Testis (tissue), 2 donors: ENCODE data around the gene AUTS2.

ENCODE experiments used
- POLR2A ChIP-seq: fragments of 450-650 bp; IDR thresholded peaks from one replicate; pipeline ENCODE4 v1.6.1; 2017; ENCODE audit warnings: antibody characterized with exemption, mild to moderate bottlenecking, moderate library complexity
- TF ChIP-seq, protein P1 (sequence below), 3 experiments: fragments of 450-650 bp in 2 of 3; fragments of 200-600 bp in 1 of 3; sonication (generic) in 1 of 3; IDR thresholded peaks; one replicate each; pipeline ENCODE4 v1.5.1; 2016 to 2019; ENCODE audit warnings: antibody characterized with exemption in 3 of 3, mild to moderate bottlenecking in 2 of 3, moderate library complexity in 1 of 3

GRCh38 chr7:70630818-70631457, 1032.7 kb downstream of the AUTS2 start:
- TF ChIP-seq, protein P1, sequence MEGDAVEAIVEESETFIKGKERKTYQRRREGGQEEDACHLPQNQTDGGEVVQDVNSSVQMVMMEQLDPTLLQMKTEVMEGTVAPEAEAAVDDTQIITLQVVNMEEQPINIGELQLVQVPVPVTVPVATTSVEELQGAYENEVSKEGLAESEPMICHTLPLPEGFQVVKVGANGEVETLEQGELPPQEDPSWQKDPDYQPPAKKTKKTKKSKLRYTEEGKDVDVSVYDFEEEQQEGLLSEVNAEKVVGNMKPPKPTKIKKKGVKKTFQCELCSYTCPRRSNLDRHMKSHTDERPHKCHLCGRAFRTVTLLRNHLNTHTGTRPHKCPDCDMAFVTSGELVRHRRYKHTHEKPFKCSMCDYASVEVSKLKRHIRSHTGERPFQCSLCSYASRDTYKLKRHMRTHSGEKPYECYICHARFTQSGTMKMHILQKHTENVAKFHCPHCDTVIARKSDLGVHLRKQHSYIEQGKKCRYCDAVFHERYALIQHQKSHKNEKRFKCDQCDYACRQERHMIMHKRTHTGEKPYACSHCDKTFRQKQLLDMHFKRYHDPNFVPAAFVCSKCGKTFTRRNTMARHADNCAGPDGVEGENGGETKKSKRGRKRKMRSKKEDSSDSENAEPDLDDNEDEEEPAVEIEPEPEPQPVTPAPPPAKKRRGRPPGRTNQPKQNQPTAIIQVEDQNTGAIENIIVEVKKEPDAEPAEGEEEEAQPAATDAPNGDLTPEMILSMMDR (IDR thresholded peaks at IDR 0.05) = no peak
- TF ChIP-seq POLR2A = no peak
